Breast epithelium (tissue), 4 donors: Measurements from ENCODE around the gene CSK. TPM values are rescaled to one million over a fixed set of nuclear protein-coding genes. Genes with fewer than 3 reads are reported as not detected.

Source experiments
- DNase-seq, 2 donors: peaks; one replicate each; pipeline ENCODE4 v3.0.0-alpha.2; 2019; ENCODE audit warnings: low spot score in 2 of 2
- H3K27ac ChIP-seq, 2 donors: fragments of 200-600 bp; sonication (generic) in 1 of 2; one replicate each; pipeline ENCODE4 v1.5.1; 2016 to 2019; ENCODE audit warnings: mild to moderate bottlenecking in 1 of 2
- H3K27me3 ChIP-seq, 2 donors: fragments of 200-600 bp; sonication (generic) in 1 of 2; one replicate each; pipeline versions ENCODE4 v1.5.1 to v1.6.0; 2017 to 2019; ENCODE audit warnings: control low read depth in 1 of 2, mild to moderate bottlenecking in 1 of 2
- H3K36me3 ChIP-seq: fragments of 200-600 bp; one replicate; pipeline ENCODE4 v1.5.1; 2019
- H3K4me1 ChIP-seq, 2 donors: fragments of 200-600 bp; sonication (generic); one replicate each; pipeline ENCODE4 v1.5.1; 2016 to 2019; ENCODE audit warnings: control low read depth in 1 of 2
- H3K4me3 ChIP-seq, 3 donors: fragments of 200-600 bp; sonication (generic); 1 replicate in 2 of 3; 2 replicates in 1 of 3; pipeline ENCODE4 v1.5.1; 2016 to 2019; ENCODE audit warnings: mild to moderate bottlenecking in 3 of 3, moderate library complexity in 2 of 3
- H3K9me3 ChIP-seq, 2 donors: fragments of 200-600 bp; sonication (generic) in 1 of 2; one replicate each; pipeline ENCODE4 v1.5.1; 2016 to 2019; ENCODE audit warnings: control low read depth in 1 of 2
- POLR2A ChIP-seq: fragments of 450-650 bp; IDR thresholded peaks from one replicate; pipeline ENCODE4 v1.6.1; 2016; ENCODE audit warnings: antibody characterized with exemption, mild to moderate bottlenecking, moderate library complexity
- POLR2AphosphoS5 ChIP-seq, 3 donors: sonication (generic); formaldehyde crosslinking; IDR thresholded peaks; one replicate each; pipeline ENCODE4 v1.6.1; 2017; ENCODE audit warnings: antibody characterized with exemption in 3 of 3
- intact Hi-C: fragments of 100-400 bp; cut with DNase I; formaldehyde crosslinking; loops from one replicate; pipeline ENCODE4 v1.15.1; 2023; ENCODE audit warnings: low total_unique reads
- total RNA-seq, 3 donors: library from RNA; depleted of rRNA; stranded (reverse); fragments of >200 nt; gene quantifications; one replicate each; pipeline ENCODE4 v1.1.0, GENCODE V29; 2016
- TF ChIP-seq, protein P1 (sequence below), 3 donors: fragments of 450-650 bp; IDR thresholded peaks; one replicate each; pipeline ENCODE4 v1.5.1; 2016 to 2017; ENCODE audit warnings: antibody characterized with exemption in 3 of 3, mild to moderate bottlenecking in 3 of 3, moderate library complexity in 3 of 3

CSK gene
- total RNA-seq, 3 donors from 2014 or later: 18.7 to 26.2 (median 18.7) TPM

GRCh38 chr15:74809242-74809641 lies 27.4 kb downstream of the CSK start:
- Histone ChIP-seq H3K36me3 (no peaks in the 10 kb centered on the region), H3K4me1 (no peaks in the 10 kb centered on the region), H3K27ac (no peak overlapping the region), H3K4me3 (no peak overlapping the region), H3K27me3 (no peaks in the 10 kb centered on the region), H3K9me3 (no peaks in the 10 kb centered on the region)
- TF ChIP-seq POLR2AphosphoS5 (IDR thresholded peaks at IDR 0.05) (no peak), POLR2A (no peak)
- TF ChIP-seq, protein P1, sequence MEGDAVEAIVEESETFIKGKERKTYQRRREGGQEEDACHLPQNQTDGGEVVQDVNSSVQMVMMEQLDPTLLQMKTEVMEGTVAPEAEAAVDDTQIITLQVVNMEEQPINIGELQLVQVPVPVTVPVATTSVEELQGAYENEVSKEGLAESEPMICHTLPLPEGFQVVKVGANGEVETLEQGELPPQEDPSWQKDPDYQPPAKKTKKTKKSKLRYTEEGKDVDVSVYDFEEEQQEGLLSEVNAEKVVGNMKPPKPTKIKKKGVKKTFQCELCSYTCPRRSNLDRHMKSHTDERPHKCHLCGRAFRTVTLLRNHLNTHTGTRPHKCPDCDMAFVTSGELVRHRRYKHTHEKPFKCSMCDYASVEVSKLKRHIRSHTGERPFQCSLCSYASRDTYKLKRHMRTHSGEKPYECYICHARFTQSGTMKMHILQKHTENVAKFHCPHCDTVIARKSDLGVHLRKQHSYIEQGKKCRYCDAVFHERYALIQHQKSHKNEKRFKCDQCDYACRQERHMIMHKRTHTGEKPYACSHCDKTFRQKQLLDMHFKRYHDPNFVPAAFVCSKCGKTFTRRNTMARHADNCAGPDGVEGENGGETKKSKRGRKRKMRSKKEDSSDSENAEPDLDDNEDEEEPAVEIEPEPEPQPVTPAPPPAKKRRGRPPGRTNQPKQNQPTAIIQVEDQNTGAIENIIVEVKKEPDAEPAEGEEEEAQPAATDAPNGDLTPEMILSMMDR (IDR thresholded peaks at IDR 0.05): no peak
- intact Hi-C loops: no loop called here
- no peak for DNase-seq

GRCh38 chr15:74809956-74810355 lies 28.1 kb downstream of the CSK start:
- H3K27me3 ChIP-seq: no peaks in the 10 kb centered on the region
- H3K36me3 ChIP-seq: no peaks in the 10 kb centered on the region
- H3K27ac ChIP-seq: no peak overlapping the region
- no peak for TF ChIP-seq POLR2AphosphoS5 (IDR thresholded peaks at IDR 0.05)
- TF ChIP-seq, protein P1 (IDR thresholded peaks at IDR 0.05): no peak
- no peaks in the 10 kb centered on the region for H3K4me1 ChIP-seq
- intact Hi-C loops: no loop called here
- DNase-seq: no peak
- no peak overlapping the region for H3K4me3 ChIP-seq
- no peaks in the 10 kb centered on the region for H3K9me3 ChIP-seq

- H3K9me3 ChIP-seq: no peaks in the 10 kb centered on the region
- no peaks in the 10 kb centered on the region for H3K36me3 ChIP-seq
- intact Hi-C loops: no loop called here
- no peaks in the 10 kb centered on the region for H3K4me1 ChIP-seq
- no peak within 1 kb of the TSS for H3K27ac ChIP-seq
- H3K4me3 ChIP-seq: no peak within 1 kb of the TSS
- no peak for DNase-seq
- no peak for TF ChIP-seq POLR2AphosphoS5 (IDR thresholded peaks at IDR 0.05)
- TF ChIP-seq POLR2A: no peak
- TF ChIP-seq, protein P1 (IDR thresholded peaks at IDR 0.05): no peak
- no peaks in the 10 kb centered on the region for H3K27me3 ChIP-seq
Measured at GRCh38 chr15:74812533-74812932, 30.7 kb downstream of the CSK start, which contains the start of gene LMAN1L. Gene LMAN1L (plus strand): TSS chr15:74812835. CDS start chr15:74812855, 20 bp downstream.

DNA sequence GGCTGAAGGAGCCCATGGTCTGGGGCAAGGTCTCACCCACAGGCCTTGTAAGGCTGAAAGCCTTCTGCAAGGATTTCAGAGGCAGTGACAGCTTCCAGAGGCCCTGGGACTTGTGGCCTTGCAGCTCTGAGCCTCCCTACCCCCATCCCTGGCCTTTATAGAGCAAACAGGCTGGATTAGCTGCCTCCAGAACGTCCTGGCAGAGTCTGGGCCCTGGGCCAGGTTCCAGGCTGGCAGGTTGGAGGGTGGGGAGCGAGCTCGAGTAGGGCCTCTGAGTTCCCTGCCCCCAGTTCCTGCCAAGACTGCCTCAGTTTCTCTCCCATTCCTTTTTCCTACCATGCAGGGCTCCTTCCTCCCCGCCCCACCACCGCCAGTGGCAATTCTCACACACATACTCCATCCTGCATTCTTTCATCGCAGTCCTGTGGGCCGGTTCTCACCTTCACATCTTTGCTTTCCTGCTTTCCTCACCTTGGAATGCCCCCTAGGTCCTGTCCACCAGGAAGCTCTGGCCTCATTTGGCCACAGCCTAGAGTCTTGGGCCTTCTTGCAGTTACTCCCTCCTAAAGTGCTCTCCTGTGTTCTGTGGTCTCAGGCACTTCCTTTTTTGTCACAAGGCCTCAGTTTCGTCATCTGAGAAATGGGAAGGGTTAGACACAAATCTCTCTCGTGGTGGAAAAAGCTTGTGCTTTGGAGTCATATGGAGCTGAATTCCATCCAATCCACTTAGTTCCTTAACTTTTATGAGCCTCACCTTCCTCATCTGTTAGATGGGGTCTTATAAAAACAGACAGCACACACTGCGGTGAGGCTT lies 33.4 kb downstream of the CSK start:
- intact Hi-C loops: no loop called here
- no peaks in the 10 kb centered on the region for H3K27me3 ChIP-seq
- H3K36me3 ChIP-seq: no peaks in the 10 kb centered on the region
- no peak for TF ChIP-seq POLR2A
- TF ChIP-seq, protein P1 (IDR thresholded peaks at IDR 0.05): no peak
- TF ChIP-seq POLR2AphosphoS5 (IDR thresholded peaks at IDR 0.05): no peak
- H3K4me1 ChIP-seq: no peaks in the 10 kb centered on the region
- H3K9me3 ChIP-seq: no peaks in the 10 kb centered on the region
- peak overlapping the region in 1 of 2 donors; percentile 87 for H3K27ac ChIP-seq
- DNase-seq: peak in 1 of 2 donors; percentile 42
- H3K4me3 ChIP-seq: no peak overlapping the region

- Histone ChIP-seq H3K27ac (peak overlapping the region; percentile 33 to 87), H3K36me3 (no peaks in the 10 kb centered on the region), H3K4me3 (no peak overlapping the region), H3K27me3 (no peaks in the 10 kb centered on the region), H3K9me3 (no peaks in the 10 kb centered on the region), H3K4me1 (no peaks in the 10 kb centered on the region)
- TF ChIP-seq, protein P1 (IDR thresholded peaks at IDR 0.05): no peak
- TF ChIP-seq POLR2A: no peak
- no peak for TF ChIP-seq POLR2AphosphoS5 (IDR thresholded peaks at IDR 0.05)
- no peak for DNase-seq
- intact Hi-C loops: no loop called here
Measured at GRCh38 chr15:74815961-74816360, 34.1 kb downstream of the CSK start.
